GM12875 (cell line): ENCODE measurements around the gene WDR45B.

Experiments used
- H3K4me3 ChIP-seq: one replicate; pipeline ENCODE4 v1.5.1; 2011; ENCODE audit warnings: low read depth, low read length, control low read depth
- TF ChIP-seq, protein P1 (sequence below): IDR thresholded peaks from 2 replicates; pipeline ENCODE4 v1.5.1; 2011; ENCODE audit warnings: low read depth, mild to moderate bottlenecking, control low read depth, inconsistent platforms, low read length, moderate library complexity, borderline replicate concordance; ENCODE audit not compliant: insufficient read depth

The WDR45B gene

DNA sequence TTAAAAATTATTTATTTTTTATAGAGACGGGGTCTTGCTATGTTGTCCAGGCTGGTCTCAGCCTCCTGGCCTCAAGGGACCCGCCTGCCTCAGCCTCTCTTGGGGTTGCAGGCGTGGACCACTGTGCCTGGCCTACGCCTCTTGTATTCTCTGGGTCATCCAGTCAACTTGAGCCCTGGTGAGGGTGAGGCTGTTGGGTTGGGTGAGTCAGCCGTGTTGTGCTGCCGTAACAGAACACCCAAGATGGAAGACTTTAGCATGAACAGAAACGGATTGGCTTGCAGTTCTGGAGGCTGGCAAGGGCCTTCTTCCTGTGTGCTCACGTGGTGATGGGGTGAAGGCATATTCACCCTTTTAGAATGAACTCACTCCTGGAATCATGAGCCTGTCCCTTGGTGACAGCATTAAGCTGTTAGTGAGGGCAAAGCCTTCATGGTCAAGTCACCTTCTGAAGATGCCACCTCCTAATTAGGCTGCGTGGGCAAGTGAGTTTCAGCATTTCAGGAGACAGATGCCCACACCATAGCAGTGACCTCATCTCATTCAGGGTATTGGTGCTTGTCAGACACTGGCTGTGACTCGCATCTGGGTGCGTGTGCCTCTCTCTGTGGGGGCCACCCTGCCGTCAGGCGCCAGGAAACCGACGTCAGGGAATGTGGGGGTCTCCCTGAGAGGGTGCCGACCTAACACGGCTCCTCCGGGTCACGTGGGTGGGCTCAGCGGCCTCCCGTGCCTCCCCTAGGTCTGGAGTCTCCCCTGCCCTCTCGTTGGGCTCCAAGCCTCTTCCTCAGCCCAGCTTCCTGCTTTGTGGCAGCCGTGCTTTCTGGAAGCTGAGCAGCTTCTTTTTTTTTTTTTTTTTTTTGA lies 49.8 kb downstream of the WDR45B start:
- TF ChIP-seq, protein P1, sequence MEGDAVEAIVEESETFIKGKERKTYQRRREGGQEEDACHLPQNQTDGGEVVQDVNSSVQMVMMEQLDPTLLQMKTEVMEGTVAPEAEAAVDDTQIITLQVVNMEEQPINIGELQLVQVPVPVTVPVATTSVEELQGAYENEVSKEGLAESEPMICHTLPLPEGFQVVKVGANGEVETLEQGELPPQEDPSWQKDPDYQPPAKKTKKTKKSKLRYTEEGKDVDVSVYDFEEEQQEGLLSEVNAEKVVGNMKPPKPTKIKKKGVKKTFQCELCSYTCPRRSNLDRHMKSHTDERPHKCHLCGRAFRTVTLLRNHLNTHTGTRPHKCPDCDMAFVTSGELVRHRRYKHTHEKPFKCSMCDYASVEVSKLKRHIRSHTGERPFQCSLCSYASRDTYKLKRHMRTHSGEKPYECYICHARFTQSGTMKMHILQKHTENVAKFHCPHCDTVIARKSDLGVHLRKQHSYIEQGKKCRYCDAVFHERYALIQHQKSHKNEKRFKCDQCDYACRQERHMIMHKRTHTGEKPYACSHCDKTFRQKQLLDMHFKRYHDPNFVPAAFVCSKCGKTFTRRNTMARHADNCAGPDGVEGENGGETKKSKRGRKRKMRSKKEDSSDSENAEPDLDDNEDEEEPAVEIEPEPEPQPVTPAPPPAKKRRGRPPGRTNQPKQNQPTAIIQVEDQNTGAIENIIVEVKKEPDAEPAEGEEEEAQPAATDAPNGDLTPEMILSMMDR, result no peak
- no peak overlapping the region for H3K4me3 ChIP-seq

DNA sequence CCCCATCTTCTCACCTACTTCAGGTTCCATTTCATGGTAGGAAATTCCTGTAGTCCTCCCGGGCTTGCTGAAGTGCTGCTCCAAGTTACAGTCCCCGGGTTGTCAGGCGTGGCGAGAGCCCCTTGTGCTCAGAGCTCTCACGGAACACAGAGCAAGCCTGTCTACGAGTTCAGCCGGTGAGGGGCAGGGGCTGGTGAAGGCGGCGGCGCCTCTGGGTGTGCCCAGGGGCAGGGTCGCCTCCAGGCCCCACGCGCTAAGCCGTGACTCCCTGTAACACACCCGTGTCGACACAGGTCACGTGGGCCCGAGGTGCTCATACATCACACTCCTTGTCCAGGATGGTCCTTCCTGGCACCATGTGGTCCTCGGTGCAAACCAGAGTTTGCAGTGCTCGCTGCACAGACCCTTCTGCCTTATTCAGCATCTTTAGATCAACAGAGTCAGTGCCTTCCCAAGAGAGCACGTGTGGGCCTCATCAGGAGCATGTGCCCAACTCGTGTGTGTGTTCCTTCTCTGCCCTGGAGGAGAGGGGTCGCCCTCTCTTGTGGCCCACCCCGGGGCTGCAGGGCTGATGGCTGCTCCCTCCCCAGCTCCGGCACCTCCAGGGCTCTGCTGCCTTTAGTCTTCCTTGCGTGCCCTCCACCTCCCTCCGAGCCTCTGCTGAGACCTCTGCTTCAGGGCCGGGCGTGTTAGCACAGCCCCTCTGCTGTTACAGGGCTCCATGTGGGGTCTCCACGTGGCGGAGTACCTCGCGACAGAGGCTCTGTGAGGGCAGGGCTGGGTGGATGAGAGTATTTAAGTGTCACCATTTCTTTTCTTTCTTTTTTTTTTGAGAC lies 51.2 kb downstream of the WDR45B start:
- TF ChIP-seq, protein P1, result no peak
- no peak overlapping the region for H3K4me3 ChIP-seq

DNA sequence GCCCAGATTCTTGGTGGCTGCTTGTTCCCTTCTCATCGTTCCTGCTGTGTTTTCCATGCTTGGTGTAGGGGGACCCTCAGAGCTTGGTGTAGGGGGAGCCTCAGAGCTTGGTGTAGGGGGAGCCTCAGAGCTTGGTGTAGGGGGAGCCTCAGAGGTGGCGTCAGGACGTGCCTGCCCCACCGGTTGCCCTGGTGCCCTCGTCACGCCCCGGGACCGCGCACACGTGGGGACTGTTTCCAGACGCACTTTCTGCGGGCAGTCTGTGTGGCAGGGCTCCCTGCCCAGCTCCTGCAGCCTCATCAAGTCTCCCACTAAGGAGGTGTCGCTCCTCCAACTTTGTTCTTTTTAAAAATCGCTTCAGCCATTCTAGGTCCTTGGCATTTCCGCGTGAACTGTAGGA lies 51.9 kb downstream of the WDR45B start:
- TF ChIP-seq, protein P1, result no peak
- no peak overlapping the region for H3K4me3 ChIP-seq

DNA sequence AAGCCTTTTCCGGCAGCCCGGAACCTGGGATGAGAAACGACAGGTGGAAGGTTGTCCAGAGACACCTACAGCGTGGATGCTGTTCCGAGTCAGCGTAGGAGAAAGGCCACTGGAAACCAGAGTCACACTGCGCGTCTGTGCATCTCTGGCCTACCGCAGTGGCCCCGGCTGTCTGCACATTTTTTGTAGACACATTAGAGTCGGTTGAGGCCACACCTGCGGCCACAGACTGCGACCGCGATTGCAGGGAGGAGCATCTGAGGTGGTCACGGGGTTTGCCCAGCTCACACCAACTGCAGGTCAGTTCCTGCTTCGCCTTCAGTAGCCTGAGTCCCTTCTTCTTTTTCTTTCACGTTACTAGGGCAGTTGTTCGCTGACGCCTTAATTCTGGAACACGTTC lies 52.4 kb downstream of the WDR45B start:
- no peak overlapping the region for H3K4me3 ChIP-seq
- TF ChIP-seq, protein P1, result no peak

DNA sequence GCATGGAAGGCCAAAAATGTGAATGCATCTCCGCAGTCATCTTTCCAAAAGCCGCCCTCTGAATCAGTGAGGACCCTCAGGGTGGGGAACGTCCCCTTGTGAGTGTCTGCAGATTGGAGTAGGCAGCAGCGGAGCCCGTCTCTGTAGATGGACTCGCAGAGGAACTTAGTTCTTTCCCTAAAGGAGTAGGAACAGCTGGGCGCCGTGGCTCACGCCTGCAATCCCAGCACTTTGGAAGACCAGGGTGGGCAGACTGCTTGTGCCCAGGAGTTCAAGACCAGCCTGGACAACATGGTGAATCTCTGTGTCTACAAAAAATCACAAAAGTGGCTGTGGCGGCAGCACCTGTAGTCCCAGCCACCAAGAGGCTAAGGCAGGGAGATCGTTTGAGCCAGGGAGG lies 53.7 kb downstream of the WDR45B start:
- TF ChIP-seq, protein P1, result no peak

DNA sequence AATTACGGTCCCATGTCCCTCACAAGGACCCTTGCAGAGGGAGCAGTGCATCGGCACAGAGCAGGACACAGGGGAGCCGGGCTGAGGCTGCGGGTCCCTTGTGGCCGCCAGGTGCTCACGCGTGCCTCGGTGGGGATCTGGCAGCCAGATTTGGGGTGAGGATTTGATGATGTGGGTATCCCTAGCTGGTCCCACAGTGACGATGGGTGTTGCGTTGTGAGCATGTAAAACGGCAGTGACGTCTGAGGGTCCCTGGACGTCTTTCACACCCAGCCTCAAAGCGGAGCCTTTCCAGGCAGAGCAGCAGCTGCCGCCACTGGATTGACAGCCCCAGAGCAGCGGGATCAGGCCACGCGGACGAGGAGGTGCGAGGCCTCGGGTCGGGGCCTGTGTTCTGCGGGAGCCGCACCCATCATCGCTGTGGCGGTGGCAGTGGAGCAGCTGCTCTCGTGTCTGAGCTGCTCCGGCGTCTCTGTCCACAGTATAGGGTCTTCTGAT lies 54.6 kb downstream of the WDR45B start:
- TF ChIP-seq, protein P1, result no peak
- H3K4me3 ChIP-seq, result peak overlapping the region; percentile 40

More for the DNA sequence above, 53.7 kb downstream of the WDR45B start:
- no peak overlapping the region for H3K4me3 ChIP-seq
